Loucy (cell line): ENCODE data around the gene NEK6.

Experiments
- H2AFZ ChIP-seq: fragments of 200-600 bp; sonication (generic); 2 replicates; pipeline ENCODE4 v1.6.0; 2016; ENCODE audit warnings: antibody characterized with exemption, mild to moderate bottlenecking, low read length, moderate library complexity
- H3F3A ChIP-seq: fragments of 200-600 bp; 2 replicates; pipeline ENCODE4 v1.6.0; 2016; ENCODE audit warnings: antibody characterized with exemption, low read depth, mild to moderate bottlenecking
- H3K27me3 ChIP-seq: fragments of 200-600 bp; sonication (generic); 2 replicates; pipeline ENCODE4 v1.6.1; 2014; ENCODE audit warnings: low read length, mild to moderate bottlenecking; ENCODE audit not compliant: insufficient read depth, poor library complexity, severe bottlenecking
- H3K36me3 ChIP-seq: fragments of 200-600 bp; sonication (generic); 2 replicates; pipeline ENCODE4 v1.6.1; 2016; ENCODE audit warnings: low read length; ENCODE audit not compliant: insufficient read depth
- H3K4me1 ChIP-seq: fragments of 200-600 bp; sonication (generic); 2 replicates; pipeline ENCODE4 v1.5.1; 2014; ENCODE audit warnings: low read length, mild to moderate bottlenecking; ENCODE audit not compliant: insufficient read depth, poor library complexity, severe bottlenecking
- H3K4me2 ChIP-seq: fragments of 200-600 bp; sonication (generic); 2 replicates; pipeline ENCODE4 v1.6.0; 2014; ENCODE audit warnings: antibody characterized with exemption, low read length, low read depth, mild to moderate bottlenecking; ENCODE audit not compliant: poor library complexity, severe bottlenecking
- H3K4me3 ChIP-seq: fragments of 200-600 bp; sonication (generic); 2 replicates; pipeline ENCODE4 v1.5.1; 2014; ENCODE audit warnings: low read length, mild to moderate bottlenecking, mixed read lengths; ENCODE audit not compliant: poor library complexity, severe bottlenecking
- H3K79me2 ChIP-seq: fragments of 200-600 bp; sonication (generic); 2 replicates; pipeline ENCODE4 v1.6.1; 2014; ENCODE audit warnings: low read length; ENCODE audit not compliant: insufficient read depth
- H3K9ac ChIP-seq: fragments of 200-600 bp; sonication (generic); 2 replicates; pipeline ENCODE4 v1.6.0; 2014; ENCODE audit warnings: mild to moderate bottlenecking, low read depth, low read length, moderate library complexity; ENCODE audit not compliant: poor library complexity, severe bottlenecking
- H3K9me2 ChIP-seq: fragments of 200-600 bp; sonication (generic); replicated peaks from 2 replicates; pipeline ENCODE4 v1.6.1; 2016; ENCODE audit warnings: low read depth, low read length, mixed read lengths
- H3K9me3 ChIP-seq: fragments of 200-600 bp; sonication (generic); 2 replicates; pipeline ENCODE4 v1.6.1; 2014; ENCODE audit warnings: mild to moderate bottlenecking, antibody characterized with exemption, low read length, low read depth; ENCODE audit not compliant: insufficient read depth
- H4K20me1 ChIP-seq: fragments of 200-600 bp; sonication (generic); 2 replicates; pipeline ENCODE4 v1.6.0; 2014; ENCODE audit warnings: antibody characterized with exemption, low read length, mild to moderate bottlenecking; ENCODE audit not compliant: insufficient read depth, poor library complexity, severe bottlenecking
- CTCF ChIP-seq: fragments of 200-600 bp; sonication (generic); conservative IDR thresholded peaks from 2 replicates; pipeline ENCODE4 v1.5.1; 2014; ENCODE audit warnings: mild to moderate bottlenecking, antibody characterized with exemption, low read length
- EZH2phosphoT487 ChIP-seq: fragments of 200-600 bp; IDR thresholded peaks from 2 replicates; pipeline ENCODE4 v1.6.1; 2018; ENCODE audit warnings: antibody characterized with exemption, mild to moderate bottlenecking, moderate library complexity, borderline replicate concordance

Gene NEK6

GRCh38 chr9:124359855-124360678 lies 102.3 kb downstream of the NEK6 start:
- Histone ChIP-seq H3K79me2 (peaks cover 94% of the 10 kb centered on the region), H3K4me1 (peaks cover 28% of the 10 kb centered on the region)

GRCh38 chr9:124361128-124361527 lies 103.4 kb downstream of the NEK6 start:
- Histone ChIP-seq H4K20me1 (peaks cover 17% of the 10 kb centered on the region), H3K4me3 (no peak overlapping the region), H3F3A (no peaks in the 10 kb centered on the region), H3K9ac (no peak overlapping the region), H3K27me3 (no peaks in the 10 kb centered on the region), H3K9me2 (no peaks in the 10 kb centered on the region), H2AFZ (no peak overlapping the region), H3K9me3 (no peaks in the 10 kb centered on the region), H3K36me3 (peaks cover 9% of the 10 kb centered on the region; the same call in 1 of the 2 replicates), H3K79me2 (peaks cover 88% of the 10 kb centered on the region), H3K4me2 (no peak overlapping the region), H3K4me1 (peaks cover 20% of the 10 kb centered on the region)
- TF ChIP-seq CTCF (no peak), EZH2phosphoT487 (no peak)

More at GRCh38 chr9:124359855-124360678, 102.3 kb downstream of the NEK6 start:
- Histone ChIP-seq H3K9me2 (no peaks in the 10 kb centered on the region), H3K27me3 (no peaks in the 10 kb centered on the region), H3F3A (no peaks in the 10 kb centered on the region), H3K36me3 (peaks cover 17% of the 10 kb centered on the region; the same call in 1 of the 2 replicates), H4K20me1 (peaks cover 17% of the 10 kb centered on the region), H3K9ac (no peak overlapping the region), H2AFZ (no peak overlapping the region), H3K4me3 (no peak overlapping the region), H3K4me2 (no peak overlapping the region), H3K9me3 (no peaks in the 10 kb centered on the region)
- TF ChIP-seq CTCF (no peak), EZH2phosphoT487 (no peak)

- TF ChIP-seq CTCF: no peak
- no peak for TF ChIP-seq EZH2phosphoT487
- Histone ChIP-seq H3K79me2 (peaks cover 81% of the 10 kb centered on the region), H3K4me3 (no peak overlapping the region), H3K9me2 (no peaks in the 10 kb centered on the region), H3K4me1 (no peaks in the 10 kb centered on the region), H3K4me2 (no peak overlapping the region), H3K9ac (no peak overlapping the region), H3K9me3 (no peaks in the 10 kb centered on the region), H2AFZ (no peak overlapping the region), H3F3A (no peaks in the 10 kb centered on the region), H4K20me1 (peaks cover 6% of the 10 kb centered on the region), H3K27me3 (no peaks in the 10 kb centered on the region), H3K36me3 (peaks cover 3% of the 10 kb centered on the region; the same call in 1 of the 2 replicates)
These were observed 105.8 kb downstream of the NEK6 start for GRCh38 chr9:124363326-124364096.
